ENCODE results near the gene MECP2. TPM values are rescaled to one million over a fixed set of nuclear protein-coding genes. Genes with fewer than 3 reads are reported as not detected.

MECP2 gene
- total RNA-seq, 1 donor from 2014 or later = 58.2 TPM

DNA sequence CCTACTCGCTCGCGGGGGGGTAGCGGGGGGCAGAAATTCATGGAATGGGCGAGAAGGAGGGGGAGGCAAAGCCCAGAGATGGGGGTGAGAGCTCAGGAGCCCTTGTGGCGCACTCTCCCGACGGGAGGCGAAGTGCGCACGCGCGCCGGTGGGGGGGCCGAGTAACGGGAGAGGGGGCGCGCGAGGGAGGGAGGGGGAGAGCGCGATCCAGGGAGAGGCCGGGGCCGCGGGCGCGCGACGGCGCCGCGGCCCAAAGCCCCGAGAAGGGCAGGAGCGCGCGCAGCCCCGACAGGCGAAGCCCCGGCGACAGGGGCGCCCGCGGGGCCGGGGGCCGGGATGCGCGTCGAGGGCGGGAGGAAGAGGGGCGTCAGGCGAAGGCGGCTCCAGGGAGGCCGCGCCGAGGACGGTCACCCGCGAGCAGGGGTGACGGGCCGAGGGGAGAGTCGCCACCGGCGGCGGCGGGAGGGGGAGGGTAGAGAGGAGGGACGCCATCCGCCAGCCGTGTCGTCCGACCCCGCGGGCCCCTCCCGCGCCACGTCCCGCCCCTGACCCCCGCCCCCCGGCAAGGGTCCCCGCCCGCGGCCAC, 421 bp downstream of the MECP2 start:
- Mint-ChIP-seq H3K4me3 (ENCODE audit: low read depth) (peak overlapping the region; percentile 99), H3K27me3 (ENCODE audit: low read depth) (peaks cover 2% of the 10 kb centered on the region), H3K36me3 (ENCODE audit: low read depth) (peaks cover 16% of the 10 kb centered on the region), H3K9me3 (no peaks in the 10 kb centered on the region), H3K27ac (peak overlapping the region; percentile 100), H3K4me1 (ENCODE audit: low read depth) (peaks cover 61% of the 10 kb centered on the region)
- peak; percentile 32 for DNase-seq (ENCODE audit: low spot score)
- intact Hi-C loops (cut with micrococcal nuclease) = loop anchor here (2.0 to 5.0 kb wide), 5 partner anchors 28 to 275 kb away; partner anchors contain the start of genes ARHGAP4, FLNA, HCFC1 and TMEM187

DNA sequence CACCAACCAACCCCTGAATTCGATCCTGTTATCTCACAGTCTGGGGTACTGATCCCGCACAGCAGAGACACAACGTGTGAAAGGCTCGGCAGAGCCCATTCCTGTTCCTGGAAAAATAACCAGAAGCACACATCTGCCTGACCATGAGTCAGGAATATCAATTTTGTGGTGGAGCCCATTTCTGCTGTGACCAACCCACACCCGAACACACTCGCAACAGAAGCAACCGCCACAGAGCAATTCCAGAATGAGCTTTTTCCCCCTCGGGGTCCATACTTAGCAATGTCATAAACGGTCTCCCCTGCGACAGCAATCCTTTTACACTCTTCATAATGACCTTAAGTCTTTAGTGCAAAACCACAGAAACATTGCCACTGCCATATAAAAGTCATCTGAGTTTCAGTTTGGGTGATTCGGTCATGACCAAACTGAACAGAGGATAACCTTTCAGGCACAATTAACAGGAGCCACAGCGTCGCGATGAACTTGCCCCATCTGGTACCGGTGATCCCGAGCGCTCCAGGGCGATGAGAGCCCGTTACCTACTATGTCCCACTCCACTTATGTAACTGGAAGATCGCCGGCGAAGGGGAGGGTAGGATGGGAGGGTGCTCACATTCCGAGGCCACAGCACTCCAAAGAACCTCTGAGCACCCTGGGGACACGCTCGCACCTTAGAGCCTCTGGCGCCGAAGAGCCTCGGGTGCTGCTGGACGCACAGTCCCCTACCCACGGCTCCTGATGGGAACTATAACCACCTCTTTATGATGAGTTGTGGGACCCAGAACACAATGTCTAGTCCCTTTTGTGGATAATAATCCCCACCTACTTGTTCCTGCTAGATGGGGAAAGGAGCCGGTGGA, 1.1 kb downstream of the MECP2 start:
- Mint-ChIP-seq H3K4me1 (ENCODE audit: low read depth) (peaks cover 63% of the 10 kb centered on the region), H3K36me3 (ENCODE audit: low read depth) (peaks cover 16% of the 10 kb centered on the region), H3K4me3 (ENCODE audit: low read depth) (peak overlapping the region; percentile 99), H3K27ac (peak overlapping the region; percentile 100), H3K27me3 (ENCODE audit: low read depth) (no peaks in the 10 kb centered on the region), H3K9me3 (no peaks in the 10 kb centered on the region)
- intact Hi-C loops (cut with micrococcal nuclease) = loop anchor here (2.0 to 5.0 kb wide), 5 partner anchors 28 to 276 kb away; partner anchors contain the start of genes ARHGAP4, FLNA, HCFC1 and TMEM187
- peak; percentile 9 for DNase-seq (ENCODE audit: low spot score)

GRCh38 chrX:154094833-154095232, 2.7 kb downstream of the MECP2 start:
- H3K36me3 Mint-ChIP-seq (ENCODE audit: low read depth) = peaks cover 25% of the 10 kb centered on the region
- intact Hi-C loops (cut with micrococcal nuclease) = loop anchor here (5.0 kb wide), 4 partner anchors 38 to 277 kb away; partner anchors contain the start of genes ARHGAP4, FLNA, HCFC1 and TMEM187
- peak overlapping the region; percentile 99 for H3K4me3 Mint-ChIP-seq (ENCODE audit: low read depth)
- no peaks in the 10 kb centered on the region for H3K27me3 Mint-ChIP-seq (ENCODE audit: low read depth)
- H3K9me3 Mint-ChIP-seq = no peaks in the 10 kb centered on the region
- DNase-seq (ENCODE audit: low spot score) = no peak
- H3K4me1 Mint-ChIP-seq (ENCODE audit: low read depth) = peaks cover 63% of the 10 kb centered on the region
- H3K27ac Mint-ChIP-seq = peak overlapping the region; percentile 44

- Mint-ChIP-seq H3K9me3 (no peaks in the 10 kb centered on the region), H3K27ac (peak overlapping the region; percentile 44), H3K4me1 (ENCODE audit: low read depth) (peaks cover 56% of the 10 kb centered on the region), H3K27me3 (ENCODE audit: low read depth) (no peaks in the 10 kb centered on the region), H3K4me3 (ENCODE audit: low read depth) (peak overlapping the region; percentile 39), H3K36me3 (ENCODE audit: low read depth) (peaks cover 30% of the 10 kb centered on the region)
- intact Hi-C loops (cut with micrococcal nuclease) = no loop called here
- no peak for DNase-seq (ENCODE audit: low spot score)
These were observed 3.6 kb downstream of the MECP2 start for GRCh38 chrX:154093965-154094364.

DNA sequence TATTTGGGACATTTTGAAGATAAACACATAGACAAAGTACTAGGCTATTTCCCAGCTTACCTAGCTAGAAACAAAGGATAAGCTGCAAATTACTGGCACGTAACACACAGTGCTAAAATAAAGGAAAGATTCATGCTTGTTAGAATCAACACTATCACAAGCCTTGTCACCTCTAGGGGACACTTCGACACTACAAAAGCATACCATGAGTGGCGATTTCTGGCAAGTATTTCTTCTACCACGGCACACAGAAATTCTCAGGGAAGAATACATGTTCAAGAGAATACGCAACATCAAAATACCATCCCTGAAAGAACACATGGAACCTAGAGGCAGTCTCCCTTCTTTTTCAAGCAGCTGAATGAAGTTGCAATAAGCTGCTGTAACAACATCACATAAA, 5.1 kb downstream of the MECP2 start:
- peaks cover 38% of the 10 kb centered on the region for H3K36me3 Mint-ChIP-seq (ENCODE audit: low read depth)
- H3K9me3 Mint-ChIP-seq = no peaks in the 10 kb centered on the region
- H3K27ac Mint-ChIP-seq = peak overlapping the region; percentile 3
- no peak for DNase-seq (ENCODE audit: low spot score)
- peaks cover 46% of the 10 kb centered on the region for H3K4me1 Mint-ChIP-seq (ENCODE audit: low read depth)
- peak overlapping the region; percentile 21 for H3K4me3 Mint-ChIP-seq (ENCODE audit: low read depth)
- no peaks in the 10 kb centered on the region for H3K27me3 Mint-ChIP-seq (ENCODE audit: low read depth)
- intact Hi-C loops (cut with micrococcal nuclease) = no loop called here

- DNase-seq (ENCODE audit: low spot score) = no peak
These were observed 5.8 kb downstream of the MECP2 start for GRCh38 chrX:154091678-154092077.

DNA sequence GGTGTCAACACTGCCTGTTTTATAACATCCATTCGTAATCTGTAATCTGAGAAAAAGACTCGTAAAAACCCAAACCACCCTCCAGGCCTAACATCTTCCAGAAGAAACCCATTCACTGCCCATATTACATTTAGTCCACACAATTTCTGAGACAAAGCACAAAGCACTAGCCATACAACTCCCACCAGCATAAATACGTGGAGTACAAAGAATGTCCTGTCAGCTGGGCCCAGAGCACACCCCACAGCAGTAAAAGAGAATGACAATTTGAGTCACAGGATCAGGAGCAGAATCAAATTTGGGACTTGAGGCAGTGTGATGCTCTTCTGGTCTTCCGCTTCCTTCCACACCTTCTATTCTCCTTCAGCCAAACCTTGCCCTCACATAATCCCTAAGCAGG, 6.8 kb downstream of the MECP2 start:
- Mint-ChIP-seq H3K4me1 (ENCODE audit: low read depth) (peaks cover 40% of the 10 kb centered on the region), H3K27me3 (ENCODE audit: low read depth) (no peaks in the 10 kb centered on the region), H3K9me3 (no peaks in the 10 kb centered on the region), H3K27ac (no peak overlapping the region), H3K36me3 (ENCODE audit: low read depth) (peaks cover 33% of the 10 kb centered on the region), H3K4me3 (ENCODE audit: low read depth) (no peak overlapping the region)
- intact Hi-C loops (cut with micrococcal nuclease) = no loop called here
- DNase-seq (ENCODE audit: low spot score) = no peak

More at GRCh38 chrX:154091678-154092077, 5.8 kb downstream of the MECP2 start:
- Mint-ChIP-seq H3K27me3 (ENCODE audit: low read depth) (no peaks in the 10 kb centered on the region), H3K9me3 (no peaks in the 10 kb centered on the region), H3K4me3 (ENCODE audit: low read depth) (no peak overlapping the region), H3K36me3 (ENCODE audit: low read depth) (peaks cover 42% of the 10 kb centered on the region), H3K4me1 (ENCODE audit: low read depth) (peaks cover 46% of the 10 kb centered on the region), H3K27ac (no peak overlapping the region)
- intact Hi-C loops (cut with micrococcal nuclease) = no loop called here

- intact Hi-C loops (cut with micrococcal nuclease) = no loop called here
- DNase-seq (ENCODE audit: low spot score) = no peak
- Mint-ChIP-seq H3K9me3 (no peaks in the 10 kb centered on the region), H3K36me3 (ENCODE audit: low read depth) (peaks cover 38% of the 10 kb centered on the region), H3K27ac (peak overlapping the region; percentile 73), H3K27me3 (ENCODE audit: low read depth) (no peaks in the 10 kb centered on the region), H3K4me1 (ENCODE audit: low read depth) (peaks cover 20% of the 10 kb centered on the region), H3K4me3 (ENCODE audit: low read depth) (peak overlapping the region; percentile 21)
These were observed 12.8 kb downstream of the MECP2 start for GRCh38 chrX:154084449-154085300.

GRCh38 chrX:154083126-154083517, 14.4 kb downstream of the MECP2 start:
- DNase-seq (ENCODE audit: low spot score) = no peak
- H3K4me3 Mint-ChIP-seq (ENCODE audit: low read depth) = no peak overlapping the region
- H3K9me3 Mint-ChIP-seq = no peaks in the 10 kb centered on the region
- H3K27ac Mint-ChIP-seq = peak overlapping the region; percentile 10
- H3K4me1 Mint-ChIP-seq (ENCODE audit: low read depth) = peaks cover 20% of the 10 kb centered on the region
- H3K27me3 Mint-ChIP-seq (ENCODE audit: low read depth) = no peaks in the 10 kb centered on the region
- H3K36me3 Mint-ChIP-seq (ENCODE audit: low read depth) = peaks cover 38% of the 10 kb centered on the region
- intact Hi-C loops (cut with micrococcal nuclease) = no loop called here

DNA sequence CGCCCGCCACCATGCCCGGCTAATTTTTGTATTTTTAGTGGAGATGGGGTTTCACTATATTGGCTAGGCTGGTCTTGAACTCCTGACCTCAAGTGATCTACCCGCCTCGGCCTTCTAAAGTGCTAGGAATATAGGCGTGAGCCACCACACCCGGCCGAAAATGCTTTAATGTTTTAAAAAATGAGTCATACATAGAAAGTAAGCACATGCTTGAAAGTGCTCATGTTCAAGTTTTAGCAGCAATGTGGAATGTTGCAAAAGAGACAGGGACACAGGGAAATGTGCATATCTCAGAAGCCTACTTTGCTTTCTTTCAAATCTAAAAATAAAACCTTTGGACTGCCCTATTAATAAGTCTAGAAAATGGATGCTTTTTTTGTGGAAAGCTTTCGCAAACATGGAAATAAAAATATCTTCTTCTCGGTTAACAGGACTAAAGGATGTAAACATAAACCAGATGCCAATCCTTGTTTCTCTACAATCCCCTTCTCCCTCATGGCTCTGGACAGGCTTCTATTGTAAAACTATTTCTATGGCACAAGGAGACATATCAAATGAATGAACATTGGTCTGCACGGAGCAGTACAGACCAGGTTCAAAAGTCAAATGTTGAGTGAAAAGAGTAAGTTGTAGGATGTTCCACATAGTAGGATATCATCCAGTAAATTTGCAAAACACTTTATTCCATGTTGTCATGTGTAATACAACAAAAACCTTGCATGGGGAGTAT, 15.0 kb downstream of the MECP2 start:
- no peaks in the 10 kb centered on the region for H3K9me3 Mint-ChIP-seq
- H3K4me3 Mint-ChIP-seq (ENCODE audit: low read depth) = no peak overlapping the region
- intact Hi-C loops (cut with micrococcal nuclease) = no loop called here
- H3K4me1 Mint-ChIP-seq (ENCODE audit: low read depth) = peaks cover 20% of the 10 kb centered on the region
- DNase-seq (ENCODE audit: low spot score) = no peak
- H3K27me3 Mint-ChIP-seq (ENCODE audit: low read depth) = no peaks in the 10 kb centered on the region
- H3K27ac Mint-ChIP-seq = peak overlapping the region; percentile 12
- H3K36me3 Mint-ChIP-seq (ENCODE audit: low read depth) = peaks cover 32% of the 10 kb centered on the region

GRCh38 chrX:154077101-154077500, 20.4 kb downstream of the MECP2 start:
- DNase-seq (ENCODE audit: low spot score) = no peak
- peaks cover 28% of the 10 kb centered on the region for H3K36me3 Mint-ChIP-seq (ENCODE audit: low read depth)
- intact Hi-C loops (cut with micrococcal nuclease) = no loop called here
- no peaks in the 10 kb centered on the region for H3K27me3 Mint-ChIP-seq (ENCODE audit: low read depth)
- H3K27ac Mint-ChIP-seq = no peak overlapping the region
- H3K4me3 Mint-ChIP-seq (ENCODE audit: low read depth) = no peak overlapping the region
- H3K9me3 Mint-ChIP-seq = no peaks in the 10 kb centered on the region
- peaks cover 18% of the 10 kb centered on the region for H3K4me1 Mint-ChIP-seq (ENCODE audit: low read depth)

- Mint-ChIP-seq H3K36me3 (ENCODE audit: low read depth) (peaks cover 26% of the 10 kb centered on the region), H3K4me3 (ENCODE audit: low read depth) (no peak overlapping the region), H3K27me3 (ENCODE audit: low read depth) (no peaks in the 10 kb centered on the region), H3K9me3 (no peaks in the 10 kb centered on the region), H3K4me1 (ENCODE audit: low read depth) (peaks cover 22% of the 10 kb centered on the region), H3K27ac (no peak overlapping the region)
- DNase-seq (ENCODE audit: low spot score) = no peak
- intact Hi-C loops (cut with micrococcal nuclease) = no loop called here
These were observed 23.3 kb downstream of the MECP2 start for GRCh38 chrX:154074199-154074598.
